Activated CD4-positive, alpha-beta T cell treated with anti-CD3 and anti-CD28 coated beads for 48 hours (primary cell): ENCODE measurements around the gene SART3.
"Not testable (repeated sequence)": the region's sequence is repeated elsewhere in the genome, so short reads cannot be mapped to it uniquely, and the experiment has no call there.

ENCODE experiments used
- DNase-seq: peaks from one replicate; pipeline ENCODE4 v3.0.0-alpha.2; 2020

The SART3 gene

DNA sequence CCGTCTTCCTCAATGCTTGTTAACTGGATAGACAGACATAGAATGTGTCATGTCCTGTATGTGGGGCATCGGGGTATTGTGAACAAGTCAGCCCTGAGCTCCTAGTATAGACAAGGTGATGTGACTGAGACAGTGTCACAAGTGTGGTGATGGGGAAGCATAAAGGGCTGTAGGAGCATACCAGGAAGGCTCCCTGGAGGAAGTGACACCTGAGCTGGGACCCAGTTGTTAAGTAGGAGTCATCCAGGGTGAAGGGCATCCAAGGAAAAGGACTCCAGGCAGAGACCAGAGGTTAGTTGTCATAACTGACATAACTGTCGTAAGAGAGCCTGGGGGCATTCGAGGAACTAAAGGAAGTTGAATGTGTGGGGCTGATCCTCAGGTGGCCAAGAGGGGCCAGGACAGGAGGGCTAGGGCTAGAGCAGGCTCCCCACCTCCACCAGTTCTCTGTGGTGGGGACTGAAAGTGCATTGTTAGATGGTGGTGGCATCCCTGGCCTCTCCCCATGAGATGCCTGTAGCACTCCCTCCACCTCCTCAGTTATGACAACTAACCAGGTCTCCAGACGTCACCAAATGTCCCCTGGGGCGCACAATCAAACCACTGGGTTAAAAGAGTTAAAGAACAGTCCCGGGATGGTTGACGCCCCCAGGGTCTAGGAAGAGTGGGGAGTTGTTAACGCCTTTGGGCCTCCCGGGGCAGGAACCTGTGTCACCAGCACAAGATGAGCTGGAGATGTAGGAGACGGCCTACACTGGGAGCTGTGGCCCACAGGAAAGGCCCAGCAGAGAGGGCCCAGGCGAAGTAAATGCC, 43.5 kb downstream of the SART3 start:
- DNase-seq, result no peak

DNA sequence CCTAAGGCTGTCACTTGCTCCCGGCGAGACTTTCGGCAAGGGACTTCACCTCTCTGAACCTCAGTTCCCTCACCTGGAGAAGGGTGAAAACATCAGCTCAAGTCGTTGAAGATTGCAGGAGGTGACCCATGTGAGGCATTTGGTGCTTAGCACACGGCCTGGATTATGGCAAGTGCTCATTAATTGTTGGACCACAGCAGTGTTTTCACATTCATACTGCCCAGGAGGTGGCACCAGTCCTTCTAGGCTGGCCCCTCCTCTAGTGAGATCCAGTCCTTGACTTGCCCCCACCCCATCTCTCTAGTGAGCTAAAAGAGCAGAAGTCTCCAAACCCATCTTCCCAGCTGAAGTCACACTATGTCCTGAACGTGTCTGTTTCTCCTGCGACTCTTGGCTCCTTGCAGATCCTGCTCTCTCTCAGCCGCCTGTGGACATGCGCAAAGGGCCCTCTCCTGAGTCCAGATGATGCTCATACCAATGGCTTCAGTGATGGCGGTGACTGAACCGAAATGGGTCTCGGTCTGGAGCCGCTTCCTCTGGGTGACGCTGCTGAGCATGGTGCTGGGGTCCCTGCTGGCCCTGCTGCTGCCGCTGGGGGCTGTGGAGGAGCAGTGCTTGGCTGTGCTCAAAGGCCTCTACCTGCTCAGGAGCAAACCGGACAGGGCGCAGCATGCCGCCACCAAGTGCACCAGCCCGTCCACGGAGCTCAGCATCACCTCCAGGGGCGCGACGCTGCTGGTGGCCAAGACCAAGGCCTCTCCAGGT, 44.3 kb downstream of the SART3 start:
- no peak for DNase-seq

DNA sequence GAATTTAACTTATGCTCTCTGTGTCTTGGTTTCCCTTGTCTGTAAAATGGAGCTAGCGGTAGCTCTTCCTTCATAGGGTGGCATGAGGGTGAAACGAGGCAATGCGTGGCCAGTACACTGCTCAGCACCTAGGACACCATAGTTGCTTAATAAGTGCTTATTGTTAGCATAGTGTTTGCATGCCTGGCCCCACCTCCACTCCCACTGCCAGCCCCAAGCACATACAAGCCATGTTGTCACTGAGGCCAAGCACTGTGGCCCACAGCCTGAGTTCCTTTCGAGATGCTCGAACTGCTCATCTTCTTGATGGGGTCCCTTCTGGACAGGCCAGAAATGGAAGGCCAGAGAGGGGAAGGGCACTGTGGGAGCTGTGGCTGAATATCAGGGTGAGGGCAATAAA, 45.1 kb downstream of the SART3 start:
- DNase-seq, result peak; percentile 21

DNA sequence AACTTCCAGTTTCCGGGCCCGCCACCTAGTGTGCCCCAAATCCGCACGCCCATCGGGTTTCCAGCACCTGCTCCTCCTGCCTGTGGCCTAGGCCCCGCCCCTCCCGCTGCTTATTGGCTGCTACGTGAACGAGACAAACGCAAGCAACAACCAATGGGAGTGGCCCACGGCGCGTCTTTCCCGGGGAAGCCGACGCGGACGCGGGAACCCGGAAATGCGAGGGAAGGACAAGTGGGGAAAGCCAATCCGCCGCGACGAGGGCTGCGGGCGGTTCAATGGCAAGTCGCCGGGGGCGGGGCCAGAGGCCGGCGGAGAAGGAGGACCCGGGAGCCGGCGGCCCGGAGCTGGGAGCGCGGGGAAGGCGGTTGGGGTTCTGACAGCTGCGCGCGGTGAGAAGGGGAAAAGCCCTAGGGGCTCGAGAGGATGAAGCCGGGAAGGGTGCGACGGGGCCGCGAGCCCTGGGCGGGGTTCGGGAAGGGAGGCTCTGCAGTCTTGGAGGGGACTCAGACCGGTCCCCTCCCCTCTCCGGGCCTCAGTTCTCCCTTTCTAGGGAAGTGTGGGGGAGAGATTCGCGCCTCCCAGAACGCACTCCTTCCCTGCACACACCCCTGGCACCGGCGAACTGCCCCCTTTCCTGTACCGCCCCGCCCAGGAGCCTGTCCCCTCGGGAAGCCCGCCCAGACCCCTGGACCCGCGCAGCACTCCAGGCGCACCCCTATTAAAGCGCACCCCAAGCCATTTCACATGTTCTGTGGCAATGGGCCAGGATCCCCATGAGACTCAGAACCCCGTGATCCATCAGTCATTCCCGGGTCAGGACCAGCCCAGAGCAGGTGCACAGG, 45.8 kb downstream of the SART3 start, which contains the start of gene FICD:
Gene FICD (plus strand): TSS at position 305 of the 842 bp plus-strand sequence. CDS start 1,696 bp downstream, outside the sequence.
- peak; percentile 100 for DNase-seq

DNA sequence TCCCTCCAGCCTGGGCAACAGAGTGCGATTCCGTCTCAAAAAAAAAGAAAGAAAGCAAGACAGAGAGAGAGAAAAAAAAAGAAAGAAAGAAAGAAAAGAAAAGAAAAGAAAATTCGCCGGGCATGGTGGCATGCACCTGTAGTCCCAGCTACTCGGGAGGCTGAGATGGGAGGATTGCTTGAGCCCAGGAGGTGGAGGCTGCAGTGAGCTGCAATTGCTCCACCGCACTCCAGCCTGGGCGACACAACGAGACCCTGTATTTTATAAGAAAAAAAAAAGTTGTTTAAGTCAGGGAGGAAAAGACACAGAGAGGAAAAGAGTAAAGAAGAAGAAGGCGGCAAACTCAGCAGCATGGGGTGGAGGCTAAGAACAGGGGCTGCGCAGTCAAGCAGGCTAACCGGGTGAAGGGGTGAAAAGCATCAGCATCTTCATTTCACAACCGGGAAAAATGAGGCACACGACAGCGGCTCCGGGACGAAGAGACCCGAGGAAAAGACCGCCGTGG, 46.5 kb downstream of the SART3 start:
- no peak for DNase-seq

DNA sequence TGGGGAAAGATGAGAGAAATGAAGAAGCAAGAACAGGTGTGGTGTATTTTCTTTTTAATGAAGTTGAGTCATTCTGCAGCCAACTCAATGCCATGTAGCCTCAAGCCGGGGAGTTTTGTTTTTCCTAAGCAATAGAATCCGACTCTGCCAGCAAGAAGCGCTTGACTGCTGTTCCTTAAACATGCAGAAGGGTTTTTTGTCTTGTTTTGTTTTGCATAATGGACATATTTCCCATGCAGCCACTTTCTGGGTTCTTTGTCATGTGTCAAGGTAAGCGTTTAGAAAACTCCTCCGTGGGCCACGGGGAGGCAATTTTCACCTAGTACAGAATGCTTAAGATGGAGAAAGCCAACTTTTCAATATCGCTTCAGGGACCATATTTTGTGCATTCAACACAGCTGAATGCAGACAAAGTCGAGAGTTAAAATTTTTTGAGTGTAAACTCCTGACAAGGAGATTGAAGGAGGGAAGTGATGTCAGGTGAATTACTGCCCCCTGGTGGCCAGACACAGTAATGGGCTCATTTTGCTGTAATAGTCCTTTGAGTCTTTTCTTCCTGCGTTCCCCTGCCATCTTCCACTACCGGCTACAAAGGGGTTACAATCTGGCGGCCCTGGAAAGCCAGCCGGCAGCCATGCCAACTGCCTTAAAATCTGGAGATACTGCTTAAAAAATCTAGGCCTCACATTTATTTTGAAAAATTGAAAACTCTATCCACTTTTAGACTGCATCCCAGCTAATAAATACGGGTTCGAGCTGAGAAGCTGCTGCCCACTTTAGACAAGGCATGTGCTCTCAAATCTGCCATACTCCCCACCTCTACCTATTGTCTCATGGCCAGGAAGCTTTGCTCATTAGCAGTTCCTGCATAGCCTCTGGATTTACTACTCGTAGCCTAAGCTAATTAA, 49.1 kb downstream of the SART3 start:
- peak; percentile 85 for DNase-seq

DNA sequence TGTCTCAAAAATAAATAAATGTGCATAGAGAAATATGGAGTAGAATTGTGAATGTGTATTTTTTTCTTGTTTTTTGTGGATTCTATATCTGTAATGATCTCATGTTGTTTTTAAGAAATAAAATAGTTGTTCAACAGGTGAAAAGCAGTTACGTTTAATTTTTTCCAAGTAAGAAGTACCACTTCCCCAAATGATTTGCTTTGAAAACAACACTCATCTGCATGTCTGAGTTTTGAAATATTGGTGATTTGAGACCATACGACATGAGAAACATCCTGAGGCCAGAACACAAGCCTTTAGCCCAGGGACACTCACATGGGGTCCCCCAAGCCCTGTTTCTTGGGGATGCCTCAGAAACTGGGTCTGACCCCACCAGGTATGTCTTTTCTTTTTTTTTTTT, 50.1 kb downstream of the SART3 start:
- DNase-seq, result no peak

DNA sequence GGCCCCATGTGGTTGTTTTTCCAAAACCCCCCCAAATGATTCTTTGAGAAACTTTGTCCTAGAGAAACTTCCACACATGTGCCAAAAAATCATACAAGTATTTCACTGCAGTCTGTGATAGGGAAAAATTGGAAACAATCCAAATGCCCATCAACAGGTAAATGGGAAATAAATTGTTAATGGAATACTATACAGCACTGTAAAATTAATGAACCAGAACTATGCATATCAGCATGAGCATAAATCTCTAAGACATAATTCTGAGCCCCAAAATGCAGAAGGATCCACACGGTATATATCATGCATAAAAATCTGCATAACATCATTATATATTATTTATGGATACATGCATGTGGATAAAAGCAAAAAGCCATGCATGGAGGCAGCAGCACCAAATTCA, 51.2 kb downstream of the SART3 start:
- no peak for DNase-seq

DNA sequence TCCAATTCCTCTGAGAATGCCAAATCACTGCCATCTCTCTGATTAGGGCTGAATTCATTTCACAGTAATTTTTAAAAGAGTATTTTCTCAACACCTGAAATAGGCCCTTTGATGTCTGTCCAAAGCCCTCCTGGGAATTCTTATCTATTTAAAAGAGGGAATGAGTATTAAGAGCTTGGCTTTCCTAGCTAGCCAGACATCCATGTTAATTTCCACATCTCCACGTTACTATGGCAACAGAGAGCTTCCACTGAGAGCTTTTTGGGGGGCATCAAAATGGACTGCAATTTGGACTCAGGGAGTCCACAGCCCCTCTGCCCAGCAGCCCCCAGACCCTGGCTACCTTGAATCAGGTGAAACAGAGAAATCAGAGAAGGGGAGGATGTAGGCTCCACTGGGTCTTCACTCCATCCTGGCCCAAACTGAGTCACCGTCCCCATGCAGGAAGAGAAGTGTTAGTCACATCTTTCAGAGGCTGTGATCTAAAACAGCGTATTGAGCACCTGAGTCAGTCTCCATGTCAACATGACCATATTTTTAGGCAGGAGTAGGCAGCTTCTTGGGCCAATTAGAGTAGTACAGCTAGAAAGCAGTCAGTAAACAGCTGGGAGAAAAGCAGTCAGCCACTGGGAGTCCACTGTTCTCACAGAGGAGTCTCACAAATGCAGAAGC, 52.9 kb downstream of the SART3 start:
- peak; percentile 52 for DNase-seq

DNA sequence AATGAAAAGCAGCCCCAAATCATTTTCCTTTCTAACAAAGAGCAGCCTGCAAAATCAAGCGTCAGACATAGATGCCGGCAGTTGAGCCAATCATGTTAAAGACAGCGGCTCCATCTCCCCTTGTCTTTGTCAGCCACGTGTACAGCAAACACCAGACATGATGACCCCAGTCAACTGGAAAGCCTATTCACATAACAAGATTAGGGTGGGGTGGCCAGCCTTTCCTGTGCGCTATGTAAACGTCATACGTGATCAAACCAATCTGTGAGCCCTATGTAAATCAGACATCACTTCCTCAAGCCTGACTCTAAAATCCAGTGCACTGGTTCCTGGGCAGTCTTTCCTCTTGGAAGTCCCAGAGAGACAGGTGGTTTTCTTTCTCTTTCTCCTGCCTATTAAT, 55.8 kb downstream of the SART3 start:
- DNase-seq, result no peak

DNA sequence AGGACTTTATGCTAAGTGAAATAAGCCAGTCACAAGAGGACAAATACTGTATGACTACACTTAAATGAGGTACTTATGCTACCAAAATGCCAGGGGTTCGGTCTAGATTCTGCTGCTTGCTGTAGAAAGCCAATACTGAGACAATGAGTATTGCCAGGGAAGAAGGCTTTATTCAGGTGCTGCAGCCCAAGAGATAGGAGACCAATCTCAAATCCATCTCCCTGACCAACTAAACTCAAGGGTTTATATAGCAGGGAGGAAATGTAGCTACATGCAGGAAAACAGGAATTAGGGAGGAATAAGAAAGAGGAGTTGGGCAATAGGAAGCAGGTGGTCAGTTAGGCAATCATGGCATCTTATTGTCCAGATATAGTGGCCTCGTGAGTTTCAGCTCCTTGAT, 58.1 kb downstream of the SART3 start:
- no peak for DNase-seq

DNA sequence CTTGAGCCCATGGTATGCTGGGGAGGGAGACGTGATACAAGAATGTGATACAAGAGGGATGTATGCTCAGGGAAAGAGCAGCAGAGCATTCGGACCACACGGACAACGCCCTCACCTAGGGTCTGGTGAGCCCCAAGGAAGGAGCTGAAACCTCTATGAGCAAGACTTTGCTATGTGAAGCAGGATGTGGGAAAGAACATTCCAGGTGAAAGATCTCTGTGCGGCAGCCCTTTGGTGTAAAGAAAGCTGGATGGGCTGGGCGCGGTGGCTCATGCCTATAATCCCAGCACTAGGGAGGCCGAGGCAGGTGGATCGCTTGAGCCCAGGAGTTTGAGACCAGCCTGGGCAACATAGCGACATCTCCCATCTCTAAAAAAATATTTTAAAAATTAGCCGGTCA, 62.8 kb downstream of the SART3 start:
- DNase-seq, result no peak

DNA sequence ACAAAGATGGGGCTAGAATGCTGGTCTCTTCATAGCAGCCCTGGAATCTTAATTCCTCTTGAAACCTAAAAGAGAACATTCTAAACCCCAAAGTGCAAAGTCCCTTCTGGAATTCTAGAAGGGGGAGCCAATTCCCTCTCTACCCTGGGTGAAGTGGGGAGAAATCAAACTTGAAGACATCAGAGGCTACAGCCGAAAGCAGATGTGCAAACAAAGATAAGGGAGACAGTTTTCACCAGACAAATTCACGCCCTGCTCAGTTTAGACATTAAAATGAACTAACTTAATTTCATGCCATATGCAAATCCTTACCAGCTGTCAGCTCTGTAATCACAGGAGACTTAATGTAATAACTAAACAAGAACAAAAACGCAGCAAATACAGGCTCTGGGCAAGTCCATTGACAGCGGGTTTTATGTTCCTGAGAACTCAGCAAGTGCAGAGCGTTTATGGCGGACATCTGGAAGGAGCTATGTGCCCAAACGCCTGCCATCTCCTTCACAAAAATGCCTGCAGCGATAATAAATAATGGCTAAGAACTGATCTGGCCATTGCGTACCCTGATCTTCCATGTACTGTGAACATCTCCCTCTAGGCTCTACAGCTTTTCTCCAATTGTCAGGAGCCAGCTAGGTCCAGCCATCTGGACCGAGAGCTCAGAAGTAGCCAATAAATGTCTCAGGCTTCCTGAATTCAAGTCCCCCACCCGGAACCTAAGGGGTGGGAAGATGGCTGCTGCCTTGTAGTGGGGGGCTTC, 65.0 kb downstream of the SART3 start:
- DNase-seq, result no peak

DNA sequence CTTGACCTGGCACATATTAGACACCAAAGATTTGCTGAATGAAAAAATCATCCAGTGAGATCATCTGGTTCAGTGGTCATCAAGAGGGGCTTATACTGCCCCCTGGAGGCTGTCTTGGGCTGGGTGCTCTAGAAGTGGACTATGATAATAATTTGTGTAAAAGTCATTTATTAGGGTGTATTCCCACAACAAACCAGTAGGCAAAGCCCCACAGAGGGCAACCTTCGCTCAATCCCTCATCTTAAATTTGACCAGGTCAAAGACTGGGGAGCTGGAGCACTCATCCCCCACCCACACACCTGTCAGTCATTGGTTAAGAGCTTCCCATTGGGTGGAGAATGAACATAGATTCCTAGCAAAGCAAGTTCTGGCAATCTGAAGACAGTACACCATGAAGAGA, 65.9 kb downstream of the SART3 start:
- DNase-seq, result peak; percentile 53

DNA sequence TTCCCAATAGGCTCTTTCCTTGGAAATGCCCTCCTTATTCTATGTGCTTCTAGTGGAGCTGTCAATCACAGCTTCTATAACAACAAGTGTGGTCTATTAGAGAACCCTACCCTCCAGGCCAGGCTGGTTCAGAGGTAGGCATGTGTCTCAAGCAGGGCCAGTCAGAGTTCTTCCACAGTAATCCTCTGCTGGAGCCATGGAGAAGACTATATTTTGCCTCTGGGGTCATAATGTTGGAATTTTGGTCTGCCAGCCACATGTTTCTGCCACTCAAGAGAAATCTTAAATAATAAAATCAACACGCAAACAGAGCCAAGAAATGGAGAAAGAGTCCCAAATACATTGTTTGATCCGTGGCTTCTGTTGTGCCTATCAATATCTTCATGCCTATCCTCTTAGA, 69.7 kb downstream of the SART3 start:
- DNase-seq, result no peak

DNA sequence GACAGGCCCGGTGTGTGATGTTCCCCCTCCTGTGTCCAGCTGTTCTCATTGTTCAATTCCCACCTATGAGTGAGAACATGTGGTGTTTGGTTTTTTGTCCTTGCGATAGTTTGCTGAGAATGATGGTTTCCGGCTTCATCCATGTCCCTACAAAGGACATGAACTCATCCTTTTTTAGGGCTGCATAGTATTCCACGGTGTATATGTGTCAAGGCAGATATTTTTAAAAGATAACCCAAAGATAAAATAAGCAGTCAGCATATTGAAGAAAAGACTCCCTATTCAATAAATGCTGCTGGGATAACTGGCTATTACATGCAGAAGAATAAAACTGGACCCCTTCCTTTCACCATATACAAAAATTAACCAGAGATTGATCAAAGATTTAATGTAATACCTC, 73.9 kb downstream of the SART3 start:
- not testable (repeated sequence) for DNase-seq

DNA sequence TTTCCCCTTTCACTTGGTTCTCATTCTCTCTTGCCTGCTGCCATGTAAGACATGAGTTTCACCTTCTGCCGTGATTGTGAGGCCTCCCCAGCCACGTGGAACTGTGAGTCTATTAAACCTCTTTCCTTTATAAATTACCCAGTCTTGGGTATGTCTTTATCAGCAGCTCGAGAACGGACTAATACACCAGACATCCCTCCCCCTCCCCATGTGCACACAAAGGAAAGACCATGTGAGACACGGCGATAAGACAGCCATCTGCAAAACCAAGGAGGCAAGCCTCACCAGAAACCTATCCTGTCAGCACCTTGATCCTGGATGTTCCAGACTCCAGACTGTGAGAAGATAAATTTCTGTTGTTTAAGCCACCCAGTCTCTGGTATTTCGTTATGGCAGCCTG, 75.6 kb downstream of the SART3 start:
- DNase-seq, result not testable (repeated sequence)

DNA sequence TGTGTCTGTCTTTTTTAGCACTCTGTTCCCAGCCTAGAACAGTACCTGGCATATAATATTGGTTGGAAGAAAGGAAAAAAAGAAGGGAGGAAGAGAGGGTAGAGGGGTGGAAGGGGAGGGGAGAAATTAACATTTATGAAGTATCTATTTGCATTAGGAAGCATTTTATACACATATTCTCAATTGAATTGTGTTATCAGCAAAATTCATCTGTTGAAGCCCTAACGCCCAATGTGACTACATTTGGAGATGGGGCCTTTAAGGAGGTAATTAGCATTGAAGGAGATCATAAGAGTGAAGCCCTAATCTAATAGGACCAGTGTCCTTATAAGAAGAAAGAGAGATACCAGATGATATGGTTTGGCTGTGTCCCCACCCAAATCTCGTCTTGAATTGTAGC, 76.1 kb downstream of the SART3 start:
- DNase-seq, result no peak

DNA sequence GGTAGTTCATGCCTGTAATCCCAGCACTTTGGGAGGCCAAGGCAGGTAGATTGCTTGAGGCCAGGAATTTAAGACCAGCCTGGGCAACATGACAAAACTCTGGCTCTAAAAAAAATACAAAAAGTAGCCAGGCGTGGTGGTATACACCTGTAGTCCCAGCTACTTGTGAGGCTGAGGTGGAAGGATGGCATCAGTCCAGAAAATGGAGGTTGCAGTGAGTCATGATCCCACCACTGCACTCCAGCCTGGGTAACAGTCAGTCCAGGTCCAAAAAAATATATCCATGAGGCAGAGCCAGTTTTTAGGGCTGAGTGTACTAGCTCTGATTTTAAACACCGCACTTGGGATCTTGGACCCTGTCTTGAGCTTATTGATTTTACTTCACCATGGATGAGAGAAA, 76.5 kb downstream of the SART3 start:
- no peak for DNase-seq

DNA sequence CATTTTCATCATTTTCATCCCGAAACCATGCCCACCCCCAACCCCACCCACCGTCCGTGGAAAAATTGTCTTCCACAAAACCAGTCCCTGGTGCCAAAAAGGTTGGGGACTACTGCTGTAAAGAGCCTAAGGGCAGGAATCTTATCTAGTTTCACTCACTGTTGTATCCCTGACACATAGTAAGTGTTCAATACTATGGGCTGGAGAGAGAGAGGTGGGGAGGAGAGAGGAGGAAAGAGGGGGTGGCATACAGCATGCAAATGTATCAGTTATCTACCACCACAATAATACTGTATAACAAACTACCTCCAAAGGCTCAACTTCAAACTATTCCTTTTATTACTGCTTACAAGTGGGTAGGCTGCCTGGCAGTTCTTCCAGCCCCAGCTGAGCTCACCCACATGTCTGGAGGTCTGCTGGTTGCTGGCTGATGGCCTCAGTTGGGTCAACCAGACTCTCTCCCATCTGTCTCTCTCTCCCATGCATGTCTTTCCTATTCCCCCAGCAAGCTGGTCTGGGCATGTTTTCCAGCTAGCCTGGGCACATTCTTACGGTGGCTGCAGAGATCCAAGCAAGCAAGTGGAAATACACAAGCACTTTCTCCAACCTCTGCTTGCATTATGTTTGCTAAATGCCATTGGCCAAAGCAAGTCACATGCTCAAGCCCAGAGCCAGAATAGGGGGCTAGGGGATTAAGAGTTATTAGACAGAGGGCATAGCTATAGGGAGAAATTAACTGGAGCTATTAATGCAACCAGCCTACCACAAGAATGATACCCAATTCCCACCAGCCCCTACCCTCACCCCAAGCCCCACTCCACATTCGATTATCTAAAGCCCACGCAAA, 77.5 kb downstream of the SART3 start:
- DNase-seq, result no peak
